ENCODE results near the gene WIPF1.

The WIPF1 gene

GRCh38 chr2:174607989-174608865 is 10.6 kb upstream of the WIPF1 start:
- no peak overlapping the region for H3K4me3 ChIP-seq (ENCODE audit: low read depth, low read length)
- no peak for TF ChIP-seq CTCF (IDR thresholded peaks at IDR 0.05; ENCODE audit: borderline replicate concordance, insufficient read depth, low read depth, low read length)

GRCh38 chr2:174607584-174607983 is 10.0 kb upstream of the WIPF1 start:
- no peak overlapping the region for H3K4me3 ChIP-seq (ENCODE audit: low read depth, low read length)
- TF ChIP-seq CTCF (IDR thresholded peaks at IDR 0.05; ENCODE audit: borderline replicate concordance, insufficient read depth, low read depth, low read length), result no peak

- H3K4me3 ChIP-seq (ENCODE audit: low read depth, low read length), result no peak overlapping the region
- TF ChIP-seq CTCF (IDR thresholded peaks at IDR 0.05; ENCODE audit: borderline replicate concordance, insufficient read depth, low read depth, low read length), result no peak
Measured at GRCh38 chr2:174606336-174606735, 8.7 kb upstream of the WIPF1 start.

GRCh38 chr2:174605687-174606086 is 8.1 kb upstream of the WIPF1 start:
- peak; percentile 49; the same call in 1 of the 2 replicates for TF ChIP-seq CTCF (IDR thresholded peaks at IDR 0.05; ENCODE audit: borderline replicate concordance, insufficient read depth, low read depth, low read length)
- no peak overlapping the region for H3K4me3 ChIP-seq (ENCODE audit: low read depth, low read length)

- peak; percentile 62; the same call in 1 of the 2 replicates for TF ChIP-seq CTCF (IDR thresholded peaks at IDR 0.05; ENCODE audit: borderline replicate concordance, insufficient read depth, low read depth, low read length)
Measured at GRCh38 chr2:174603280-174603679, 5.7 kb upstream of the WIPF1 start.

GRCh38 chr2:174602745-174603144 is 5.1 kb upstream of the WIPF1 start:
- no peak for TF ChIP-seq CTCF (IDR thresholded peaks at IDR 0.05; ENCODE audit: borderline replicate concordance, insufficient read depth, low read depth, low read length)
- H3K4me3 ChIP-seq (ENCODE audit: low read depth, low read length), result no peak overlapping the region

More at GRCh38 chr2:174603280-174603679, 5.7 kb upstream of the WIPF1 start:
- no peak overlapping the region for H3K4me3 ChIP-seq (ENCODE audit: low read depth, low read length)

- no peak for TF ChIP-seq CTCF (IDR thresholded peaks at IDR 0.05; ENCODE audit: borderline replicate concordance, insufficient read depth, low read depth, low read length)
- H3K4me3 ChIP-seq (ENCODE audit: low read depth, low read length), result no peak overlapping the region
Measured at GRCh38 chr2:174600349-174600748, 2.7 kb upstream of the WIPF1 start.
